Stimulated activated CD8-positive, alpha-beta memory T cell treated with anti-CD3 and anti-CD28 coated beads, Interleukin-15, amount 100 ng/mL, for 24 hours (primary cell): ENCODE measurements around the gene RPLP2.

Experiments used
- DNase-seq: peaks from one replicate; pipeline ENCODE4 v3.0.0-alpha.2; 2020; ENCODE audit warnings: low read depth

Gene RPLP2

GRCh38 chr11:773830-774229 lies 35.9 kb upstream of the RPLP2 start:
- DNase-seq = no peak

GRCh38 chr11:774873-775592 lies 34.7 kb upstream of the RPLP2 start:
- no peak for DNase-seq

- DNase-seq = no peak
Measured at GRCh38 chr11:776263-776560, 33.6 kb upstream of the RPLP2 start.

GRCh38 chr11:776561-777287 lies 33.0 kb upstream of the RPLP2 start:
- no peak for DNase-seq

- DNase-seq = peak; percentile 90
Measured at GRCh38 chr11:777288-778255, 32.2 kb upstream of the RPLP2 start, which contains the start of gene GATD1. Gene GATD1, minus strand, starts transcription at chr11:777487. Its CDS starts 25 bp downstream, at chr11:777462.

GRCh38 chr11:778976-779954 lies 30.5 kb upstream of the RPLP2 start:
- DNase-seq = no peak

GRCh38 chr11:779955-780532 lies 29.7 kb upstream of the RPLP2 start:
- DNase-seq = no peak

- DNase-seq = no peak
Measured at GRCh38 chr11:782264-783174, 27.2 kb upstream of the RPLP2 start.

- DNase-seq = no peak
Measured at GRCh38 chr11:783581-784015, 26.2 kb upstream of the RPLP2 start.

GRCh38 chr11:786235-787083 lies 23.3 kb upstream of the RPLP2 start:
- DNase-seq = no peak

- no peak for DNase-seq
Measured at GRCh38 chr11:787084-787675, 22.6 kb upstream of the RPLP2 start.

- no peak for DNase-seq
Measured at GRCh38 chr11:788009-788640, 21.6 kb upstream of the RPLP2 start.

- no peak for DNase-seq
Measured at GRCh38 chr11:788953-789940, 20.5 kb upstream of the RPLP2 start.

GRCh38 chr11:789943-790342 lies 19.8 kb upstream of the RPLP2 start, which contains the start of gene CEND1:
Gene CEND1, minus strand, starts transcription at chr11:790090. Its CDS starts 1,514 bp downstream, at chr11:788576.
- peak; percentile 31 for DNase-seq

- DNase-seq = no peak
Measured at GRCh38 chr11:790721-791564, 18.8 kb upstream of the RPLP2 start.
